Smooth muscle cell (in vitro differentiated cells): ENCODE results near the gene DNM3. TPM values are rescaled to one million over a fixed set of nuclear protein-coding genes. Genes with fewer than 3 reads are reported as not detected.
A peak's percentile ranks its signal among the peaks of the same experiment; 100 is the strongest.

Experiments
- DNase-seq: peaks from one replicate; lab custom pipeline; 2025; ENCODE audit not compliant: unreplicated experiment; lab: John Stamatoyannopoulos, UW
- H2AFZ ChIP-seq: fragments of 200-600 bp; sonication (generic); 2 replicates; pipeline ENCODE4 v1.6.0; 2016; ENCODE audit warnings: antibody characterized with exemption, low read depth, mild to moderate bottlenecking
- H3F3A ChIP-seq: fragments of 200-600 bp; sonication (generic); 2 replicates; pipeline ENCODE4 v1.6.0; 2017; ENCODE audit warnings: antibody characterized with exemption, low read depth
- H3K27ac ChIP-seq: fragments of 200-600 bp; sonication (generic); 2 replicates; pipeline ENCODE4 v1.5.1; 2016; ENCODE audit warnings: low read depth, mild to moderate bottlenecking
- H3K27me3 ChIP-seq: fragments of 200-600 bp; sonication (generic); 2 replicates; pipeline ENCODE4 v1.6.1; 2016; ENCODE audit warnings: low read depth, mild to moderate bottlenecking
- H3K36me3 ChIP-seq: fragments of 200-600 bp; sonication (generic); 2 replicates; pipeline ENCODE4 v1.5.1; 2016; ENCODE audit warnings: low read depth
- H3K4me1 ChIP-seq: fragments of 200-600 bp; sonication (generic); 2 replicates; pipeline ENCODE4 v1.5.1; 2016; ENCODE audit warnings: low read depth
- H3K4me2 ChIP-seq: fragments of 200-600 bp; sonication (generic); 2 replicates; pipeline ENCODE4 v1.6.0; 2016; ENCODE audit warnings: mild to moderate bottlenecking
- H3K4me3 ChIP-seq: fragments of 200-600 bp; sonication (generic); 2 replicates; pipeline ENCODE4 v1.5.1; 2016; ENCODE audit warnings: mild to moderate bottlenecking
- H3K79me2 ChIP-seq: fragments of 200-600 bp; sonication (generic); 2 replicates; pipeline ENCODE4 v1.6.0; 2016; ENCODE audit warnings: low read depth, mild to moderate bottlenecking
- H3K9ac ChIP-seq: fragments of 200-600 bp; sonication (generic); 2 replicates; pipeline ENCODE4 v1.6.0; 2016; ENCODE audit warnings: low read depth
- H3K9me3 ChIP-seq: fragments of 200-600 bp; sonication (generic); replicated peaks from 2 replicates; pipeline ENCODE4 v1.5.1; 2016; ENCODE audit warnings: low read depth
- H4K20me1 ChIP-seq: fragments of 200-600 bp; sonication (generic); 2 replicates; pipeline ENCODE4 v1.6.0; 2016; ENCODE audit warnings: low read depth
- CTCF ChIP-seq: fragments of 200-600 bp; sonication (generic); IDR thresholded peaks from 2 replicates; pipeline ENCODE4 v1.5.1; 2017; ENCODE audit warnings: borderline replicate concordance, mild to moderate bottlenecking, antibody characterized with exemption; ENCODE audit not compliant: insufficient read depth, poor library complexity, severe bottlenecking
- WGBS: methylation state at CpG from one replicate; pipeline ENCODE4 v1.1.7; 2016; ENCODE audit warnings: low lambda C conversion rate; 5-methylcytosine and 5-hydroxymethylcytosine counted together
- polyA plus RNA-seq: library from polyadenylated mRNA; unstranded; fragments of >200 nt; fragmentation: Nextera tagmentation; extraction: Ambion mirVana; gene quantifications from 2 replicates; pipeline ENCODE4 v1.2.1, GENCODE V29; 2016
- total RNA-seq: library from RNA; depleted of rRNA; stranded (reverse); fragments of >200 nt; gene quantifications from 2 replicates; pipeline ENCODE4 v1.2.3, GENCODE V29; 2014

The DNM3 gene
- total and polyA plus RNA-seq, 2 experiments from 2014 or later: 1.7 to 3.0 TPM

- H4K20me1 ChIP-seq: no peaks in the 10 kb centered on the region
- no peak overlapping the region for H3K27ac ChIP-seq
- DNase-seq: no peak
- H3F3A ChIP-seq: no peaks in the 10 kb centered on the region
- no peak overlapping the region for H3K4me3 ChIP-seq
- H3K4me2 ChIP-seq: no peak overlapping the region
- H3K79me2 ChIP-seq: no peaks in the 10 kb centered on the region
- H3K9me3 ChIP-seq: no peaks in the 10 kb centered on the region
- H2AFZ ChIP-seq: no peak overlapping the region
- H3K36me3 ChIP-seq: no peaks in the 10 kb centered on the region
- H3K27me3 ChIP-seq: no peaks in the 10 kb centered on the region
- peaks cover 12% of the 10 kb centered on the region for H3K4me1 ChIP-seq
- 58% methylated on average over 2 of the region's 2 CpGs for WGBS
- no peak overlapping the region for H3K9ac ChIP-seq
- TF ChIP-seq CTCF: no peak
Observed at GRCh38 chr1:171819946-171820345, 21.4 kb upstream of the DNM3 start.

- WGBS: 50% methylated on average over 1 of the region's 1 CpG
- Histone ChIP-seq H4K20me1 (no peaks in the 10 kb centered on the region), H3K4me3 (no peak overlapping the region), H3K9me3 (no peaks in the 10 kb centered on the region), H3K27me3 (no peaks in the 10 kb centered on the region), H3K36me3 (no peaks in the 10 kb centered on the region), H2AFZ (no peak overlapping the region), H3K4me2 (no peak overlapping the region), H3K79me2 (no peaks in the 10 kb centered on the region), H3F3A (no peaks in the 10 kb centered on the region), H3K9ac (no peak overlapping the region), H3K27ac (no peak overlapping the region), H3K4me1 (no peaks in the 10 kb centered on the region)
- no peak for TF ChIP-seq CTCF
- DNase-seq: no peak
Observed at GRCh38 chr1:171826973-171827372, 14.3 kb upstream of the DNM3 start.

GRCh38 chr1:171828794-171829193 is 12.5 kb upstream of the DNM3 start:
- H3K4me3 ChIP-seq: no peak overlapping the region
- no peaks in the 10 kb centered on the region for H3K4me1 ChIP-seq
- no peak overlapping the region for H3K4me2 ChIP-seq
- H2AFZ ChIP-seq: no peak overlapping the region
- H3K79me2 ChIP-seq: no peaks in the 10 kb centered on the region
- no peaks in the 10 kb centered on the region for H3K36me3 ChIP-seq
- H3K27me3 ChIP-seq: no peaks in the 10 kb centered on the region
- 96% methylated on average over 11 of the region's 11 CpGs for WGBS
- H3K27ac ChIP-seq: no peak overlapping the region
- no peak overlapping the region for H3K9ac ChIP-seq
- no peak for DNase-seq
- no peak for TF ChIP-seq CTCF
- H3F3A ChIP-seq: no peaks in the 10 kb centered on the region
- no peaks in the 10 kb centered on the region for H3K9me3 ChIP-seq
- H4K20me1 ChIP-seq: no peaks in the 10 kb centered on the region

- WGBS: 69% methylated on average over 4 of the region's 4 CpGs
- H3K9ac ChIP-seq: no peak overlapping the region
- H3K27me3 ChIP-seq: no peaks in the 10 kb centered on the region
- no peaks in the 10 kb centered on the region for H3K79me2 ChIP-seq
- H3K4me2 ChIP-seq: no peak overlapping the region
- H3F3A ChIP-seq: no peaks in the 10 kb centered on the region
- no peak for DNase-seq
- H3K9me3 ChIP-seq: no peaks in the 10 kb centered on the region
- H3K4me1 ChIP-seq: no peaks in the 10 kb centered on the region
- H4K20me1 ChIP-seq: no peaks in the 10 kb centered on the region
- peak overlapping the region; percentile 38 for H3K27ac ChIP-seq
- no peaks in the 10 kb centered on the region for H3K36me3 ChIP-seq
- no peak overlapping the region for H3K4me3 ChIP-seq
- H2AFZ ChIP-seq: no peak overlapping the region
- no peak for TF ChIP-seq CTCF
Observed at GRCh38 chr1:171833091-171833825, 8.0 kb upstream of the DNM3 start.
